Measurements from ENCODE around the gene HORMAD1.

The HORMAD1 gene

DNA sequence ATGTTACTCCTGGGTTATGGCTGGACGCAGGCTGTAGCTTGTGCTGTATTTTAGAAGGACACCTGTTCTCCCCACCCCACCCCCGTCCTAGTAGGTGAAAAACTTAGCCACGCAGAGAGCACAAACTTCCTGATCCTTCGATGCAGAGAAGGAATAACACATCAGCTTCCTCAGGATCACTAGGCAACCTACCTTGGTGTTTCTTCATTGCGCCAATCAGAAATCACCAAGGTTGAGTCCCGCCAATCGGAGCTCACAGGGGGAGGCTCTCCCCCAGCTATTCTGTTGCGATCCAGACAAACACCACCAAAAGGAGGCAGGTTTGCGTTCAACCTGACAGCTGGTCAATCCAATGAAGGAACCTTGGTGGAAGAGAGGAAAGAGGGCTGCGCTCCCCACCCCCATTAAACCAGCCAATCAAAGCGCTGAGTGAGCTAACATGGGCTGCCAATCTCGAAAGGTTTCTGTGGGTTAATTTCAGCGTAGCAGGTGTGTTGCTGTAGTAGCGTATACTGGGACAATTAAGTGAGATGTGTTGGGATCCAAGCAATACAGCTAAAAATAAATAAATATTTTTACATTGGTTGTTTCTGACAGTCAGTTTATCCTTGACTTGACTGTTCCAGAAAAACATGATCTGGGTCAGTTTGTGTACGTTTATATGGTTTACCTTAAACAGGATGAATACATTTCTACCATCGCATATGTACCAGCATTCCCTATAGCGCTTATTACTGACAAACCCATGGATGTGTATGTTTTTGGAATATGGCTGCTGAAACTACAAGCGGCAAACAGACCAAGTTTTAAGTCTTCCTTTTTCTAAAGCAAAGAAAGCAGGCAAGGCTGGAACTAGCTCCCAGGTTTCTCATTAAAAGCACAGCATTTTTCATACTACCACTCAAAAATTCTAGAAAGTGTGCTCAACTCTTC, 23.4 kb downstream of the HORMAD1 start, which contains the start of gene GOLPH3L (continued):
- TF ChIP-seq ZNF792 (tag by site-specific recombination; IDR thresholded peaks at IDR 0.05) (no peak), FEZF1 (tag by site-specific recombination; IDR thresholded peaks at IDR 0.05) (no peak), ZFP3 (tag by site-specific recombination; IDR thresholded peaks at IDR 0.05; ENCODE audit: low read depth) (no peak), ZNF791 (tag by site-specific recombination; IDR thresholded peaks at IDR 0.05) (no peak), SALL2 (tag by site-specific recombination; IDR thresholded peaks at IDR 0.05; ENCODE audit: borderline replicate concordance) (no peak), ZNF585B (tag by site-specific recombination; IDR thresholded peaks at IDR 0.05) (no peak), ZNF629 (tag by site-specific recombination; IDR thresholded peaks at IDR 0.05) (0 out of 2 replicates have a peak, but pooled peaks have one; percentile 16), ZNF623 (tag by site-specific recombination; IDR thresholded peaks at IDR 0.05) (no peak), GFI1B (tag by site-specific recombination; IDR thresholded peaks at IDR 0.05) (no peak), RBAK (tag by site-specific recombination; IDR thresholded peaks at IDR 0.05) (no peak), ZNF354C (tag by site-specific recombination; IDR thresholded peaks at IDR 0.05; ENCODE audit: borderline replicate concordance, low read depth) (no peak), ZSCAN23 (tag by site-specific recombination; IDR thresholded peaks at IDR 0.05) (no peak), ZBTB1 (tag by site-specific recombination; IDR thresholded peaks at IDR 0.05) (no peak), ZNF133 (tag by site-specific recombination; IDR thresholded peaks at IDR 0.05) (no peak)
- TF ChIP-seq, protein P1, sequence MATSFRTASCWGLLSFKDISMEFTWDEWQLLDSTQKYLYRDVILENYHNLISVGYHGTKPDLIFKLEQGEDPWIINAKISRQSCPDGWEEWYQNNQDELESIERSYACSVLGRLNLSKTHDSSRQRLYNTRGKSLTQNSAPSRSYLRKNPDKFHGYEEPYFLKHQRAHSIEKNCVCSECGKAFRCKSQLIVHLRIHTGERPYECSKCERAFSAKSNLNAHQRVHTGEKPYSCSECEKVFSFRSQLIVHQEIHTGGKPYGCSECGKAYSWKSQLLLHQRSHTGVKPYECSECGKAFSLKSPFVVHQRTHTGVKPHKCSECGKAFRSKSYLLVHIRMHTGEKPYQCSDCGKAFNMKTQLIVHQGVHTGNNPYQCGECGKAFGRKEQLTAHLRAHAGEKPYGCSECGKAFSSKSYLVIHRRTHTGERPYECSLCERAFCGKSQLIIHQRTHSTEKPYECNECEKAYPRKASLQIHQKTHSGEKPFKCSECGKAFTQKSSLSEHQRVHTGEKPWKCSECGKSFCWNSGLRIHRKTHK (tag by site-specific recombination; IDR thresholded peaks at IDR 0.05): no peak
- TF ChIP-seq, protein P2, sequence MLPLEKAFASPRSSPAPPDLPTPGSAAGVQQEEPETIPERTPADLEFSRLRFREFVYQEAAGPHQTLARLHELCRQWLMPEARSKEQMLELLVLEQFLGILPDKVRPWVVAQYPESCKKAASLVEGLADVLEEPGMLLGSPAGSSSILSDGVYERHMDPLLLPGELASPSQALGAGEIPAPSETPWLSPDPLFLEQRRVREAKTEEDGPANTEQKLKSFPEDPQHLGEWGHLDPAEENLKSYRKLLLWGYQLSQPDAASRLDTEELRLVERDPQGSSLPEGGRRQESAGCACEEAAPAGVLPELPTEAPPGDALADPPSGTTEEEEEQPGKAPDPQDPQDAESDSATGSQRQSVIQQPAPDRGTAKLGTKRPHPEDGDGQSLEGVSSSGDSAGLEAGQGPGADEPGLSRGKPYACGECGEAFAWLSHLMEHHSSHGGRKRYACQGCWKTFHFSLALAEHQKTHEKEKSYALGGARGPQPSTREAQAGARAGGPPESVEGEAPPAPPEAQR (tag by site-specific recombination; IDR thresholded peaks at IDR 0.05): no peak
- TF ChIP-seq, protein P3, sequence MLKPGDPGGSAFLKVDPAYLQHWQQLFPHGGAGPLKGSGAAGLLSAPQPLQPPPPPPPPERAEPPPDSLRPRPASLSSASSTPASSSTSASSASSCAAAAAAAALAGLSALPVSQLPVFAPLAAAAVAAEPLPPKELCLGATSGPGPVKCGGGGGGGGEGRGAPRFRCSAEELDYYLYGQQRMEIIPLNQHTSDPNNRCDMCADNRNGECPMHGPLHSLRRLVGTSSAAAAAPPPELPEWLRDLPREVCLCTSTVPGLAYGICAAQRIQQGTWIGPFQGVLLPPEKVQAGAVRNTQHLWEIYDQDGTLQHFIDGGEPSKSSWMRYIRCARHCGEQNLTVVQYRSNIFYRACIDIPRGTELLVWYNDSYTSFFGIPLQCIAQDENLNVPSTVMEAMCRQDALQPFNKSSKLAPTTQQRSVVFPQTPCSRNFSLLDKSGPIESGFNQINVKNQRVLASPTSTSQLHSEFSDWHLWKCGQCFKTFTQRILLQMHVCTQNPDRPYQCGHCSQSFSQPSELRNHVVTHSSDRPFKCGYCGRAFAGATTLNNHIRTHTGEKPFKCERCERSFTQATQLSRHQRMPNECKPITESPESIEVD (tag by site-specific recombination; IDR thresholded peaks at IDR 0.05): 0 out of 2 replicates have a peak, but pooled peaks have one; percentile 18
- TF ChIP-seq, protein P4, sequence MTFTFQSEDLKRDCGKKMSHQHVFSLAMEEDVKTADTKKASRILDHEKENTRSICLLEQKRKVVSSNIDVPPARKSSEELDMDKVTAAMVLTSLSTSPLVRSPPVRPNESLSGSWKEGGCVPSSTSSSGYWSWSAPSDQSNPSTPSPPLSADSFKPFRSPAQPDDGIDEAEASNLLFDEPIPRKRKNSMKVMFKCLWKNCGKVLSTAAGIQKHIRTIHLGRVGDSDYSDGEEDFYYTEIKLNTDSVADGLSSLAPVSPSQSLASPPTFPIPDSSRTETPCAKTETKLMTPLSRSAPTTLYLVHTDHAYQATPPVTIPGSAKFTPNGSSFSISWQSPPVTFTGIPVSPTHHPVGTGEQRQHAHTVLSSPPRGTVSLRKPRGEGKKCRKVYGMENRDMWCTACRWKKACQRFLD (tag by site-specific recombination; IDR thresholded peaks at IDR 0.05): no peak
- TF ChIP-seq, protein P5, sequence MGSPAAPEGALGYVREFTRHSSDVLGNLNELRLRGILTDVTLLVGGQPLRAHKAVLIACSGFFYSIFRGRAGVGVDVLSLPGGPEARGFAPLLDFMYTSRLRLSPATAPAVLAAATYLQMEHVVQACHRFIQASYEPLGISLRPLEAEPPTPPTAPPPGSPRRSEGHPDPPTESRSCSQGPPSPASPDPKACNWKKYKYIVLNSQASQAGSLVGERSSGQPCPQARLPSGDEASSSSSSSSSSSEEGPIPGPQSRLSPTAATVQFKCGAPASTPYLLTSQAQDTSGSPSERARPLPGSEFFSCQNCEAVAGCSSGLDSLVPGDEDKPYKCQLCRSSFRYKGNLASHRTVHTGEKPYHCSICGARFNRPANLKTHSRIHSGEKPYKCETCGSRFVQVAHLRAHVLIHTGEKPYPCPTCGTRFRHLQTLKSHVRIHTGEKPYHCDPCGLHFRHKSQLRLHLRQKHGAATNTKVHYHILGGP (tag by site-specific recombination; IDR thresholded peaks at IDR 0.05): no peak
- TF ChIP-seq, protein P6, sequence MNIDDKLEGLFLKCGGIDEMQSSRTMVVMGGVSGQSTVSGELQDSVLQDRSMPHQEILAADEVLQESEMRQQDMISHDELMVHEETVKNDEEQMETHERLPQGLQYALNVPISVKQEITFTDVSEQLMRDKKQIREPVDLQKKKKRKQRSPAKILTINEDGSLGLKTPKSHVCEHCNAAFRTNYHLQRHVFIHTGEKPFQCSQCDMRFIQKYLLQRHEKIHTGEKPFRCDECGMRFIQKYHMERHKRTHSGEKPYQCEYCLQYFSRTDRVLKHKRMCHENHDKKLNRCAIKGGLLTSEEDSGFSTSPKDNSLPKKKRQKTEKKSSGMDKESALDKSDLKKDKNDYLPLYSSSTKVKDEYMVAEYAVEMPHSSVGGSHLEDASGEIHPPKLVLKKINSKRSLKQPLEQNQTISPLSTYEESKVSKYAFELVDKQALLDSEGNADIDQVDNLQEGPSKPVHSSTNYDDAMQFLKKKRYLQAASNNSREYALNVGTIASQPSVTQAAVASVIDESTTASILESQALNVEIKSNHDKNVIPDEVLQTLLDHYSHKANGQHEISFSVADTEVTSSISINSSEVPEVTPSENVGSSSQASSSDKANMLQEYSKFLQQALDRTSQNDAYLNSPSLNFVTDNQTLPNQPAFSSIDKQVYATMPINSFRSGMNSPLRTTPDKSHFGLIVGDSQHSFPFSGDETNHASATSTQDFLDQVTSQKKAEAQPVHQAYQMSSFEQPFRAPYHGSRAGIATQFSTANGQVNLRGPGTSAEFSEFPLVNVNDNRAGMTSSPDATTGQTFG (tag by site-specific recombination; IDR thresholded peaks at IDR 0.05; ENCODE audit: borderline replicate concordance): no peak
- TF ChIP-seq, protein P7, sequence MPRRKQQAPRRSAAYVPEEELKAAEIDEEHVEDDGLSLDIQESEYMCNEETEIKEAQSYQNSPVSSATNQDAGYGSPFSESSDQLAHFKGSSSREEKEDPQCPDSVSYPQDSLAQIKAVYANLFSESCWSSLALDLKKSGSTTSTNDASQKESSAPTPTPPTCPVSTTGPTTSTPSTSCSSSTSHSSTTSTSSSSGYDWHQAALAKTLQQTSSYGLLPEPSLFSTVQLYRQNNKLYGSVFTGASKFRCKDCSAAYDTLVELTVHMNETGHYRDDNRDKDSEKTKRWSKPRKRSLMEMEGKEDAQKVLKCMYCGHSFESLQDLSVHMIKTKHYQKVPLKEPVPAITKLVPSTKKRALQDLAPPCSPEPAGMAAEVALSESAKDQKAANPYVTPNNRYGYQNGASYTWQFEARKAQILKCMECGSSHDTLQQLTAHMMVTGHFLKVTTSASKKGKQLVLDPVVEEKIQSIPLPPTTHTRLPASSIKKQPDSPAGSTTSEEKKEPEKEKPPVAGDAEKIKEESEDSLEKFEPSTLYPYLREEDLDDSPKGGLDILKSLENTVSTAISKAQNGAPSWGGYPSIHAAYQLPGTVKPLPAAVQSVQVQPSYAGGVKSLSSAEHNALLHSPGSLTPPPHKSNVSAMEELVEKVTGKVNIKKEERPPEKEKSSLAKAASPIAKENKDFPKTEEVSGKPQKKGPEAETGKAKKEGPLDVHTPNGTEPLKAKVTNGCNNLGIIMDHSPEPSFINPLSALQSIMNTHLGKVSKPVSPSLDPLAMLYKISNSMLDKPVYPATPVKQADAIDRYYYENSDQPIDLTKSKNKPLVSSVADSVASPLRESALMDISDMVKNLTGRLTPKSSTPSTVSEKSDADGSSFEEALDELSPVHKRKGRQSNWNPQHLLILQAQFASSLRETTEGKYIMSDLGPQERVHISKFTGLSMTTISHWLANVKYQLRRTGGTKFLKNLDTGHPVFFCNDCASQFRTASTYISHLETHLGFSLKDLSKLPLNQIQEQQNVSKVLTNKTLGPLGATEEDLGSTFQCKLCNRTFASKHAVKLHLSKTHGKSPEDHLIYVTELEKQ (tag by site-specific recombination; IDR thresholded peaks at IDR 0.05; ENCODE audit: borderline replicate concordance): no peak
- TF ChIP-seq, protein P8, sequence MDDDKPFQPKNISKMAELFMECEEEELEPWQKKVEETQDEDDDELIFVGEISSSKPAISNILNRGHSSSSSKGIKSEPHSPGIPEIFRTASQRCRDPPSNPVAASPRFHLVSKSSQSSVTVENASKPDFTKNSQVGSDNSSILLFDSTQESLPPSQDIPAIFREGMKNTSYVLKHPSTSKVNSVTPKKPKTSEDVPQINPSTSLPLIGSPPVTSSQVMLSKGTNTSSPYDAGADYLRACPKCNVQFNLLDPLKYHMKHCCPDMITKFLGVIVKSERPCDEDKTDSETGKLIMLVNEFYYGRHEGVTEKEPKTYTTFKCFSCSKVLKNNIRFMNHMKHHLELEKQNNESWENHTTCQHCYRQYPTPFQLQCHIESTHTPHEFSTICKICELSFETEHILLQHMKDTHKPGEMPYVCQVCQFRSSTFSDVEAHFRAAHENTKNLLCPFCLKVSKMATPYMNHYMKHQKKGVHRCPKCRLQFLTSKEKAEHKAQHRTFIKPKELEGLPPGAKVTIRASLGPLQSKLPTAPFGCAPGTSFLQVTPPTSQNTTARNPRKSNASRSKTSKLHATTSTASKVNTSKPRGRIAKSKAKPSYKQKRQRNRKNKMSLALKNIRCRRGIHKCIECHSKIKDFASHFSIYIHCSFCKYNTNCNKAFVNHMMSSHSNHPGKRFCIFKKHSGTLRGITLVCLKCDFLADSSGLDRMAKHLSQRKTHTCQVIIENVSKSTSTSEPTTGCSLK (tag by site-specific recombination; IDR thresholded peaks at IDR 0.05): no peak

Measured in HEK293 (cell line).